NCI-H1092 (cell line): ENCODE data around the gene NGFR.

ENCODE experiments used
- DNase-seq: peaks from one replicate; lab custom pipeline; 2025; lab: John Stamatoyannopoulos, UW

The NGFR gene

GRCh38 chr17:49515196-49515770, 20.2 kb downstream of the NGFR start:
- no peak for DNase-seq

- DNase-seq, result no peak
Observed at GRCh38 chr17:49516180-49516579, 21.1 kb downstream of the NGFR start.

- DNase-seq, result no peak
Observed at GRCh38 chr17:49518346-49519078, 23.4 kb downstream of the NGFR start.

GRCh38 chr17:49519781-49520180, 24.7 kb downstream of the NGFR start:
- DNase-seq, result no peak

- no peak for DNase-seq
Observed at GRCh38 chr17:49520386-49521087, 25.4 kb downstream of the NGFR start.

- no peak for DNase-seq
Observed at GRCh38 chr17:49521088-49521450, 26.0 kb downstream of the NGFR start.

GRCh38 chr17:49521471-49522356, 26.6 kb downstream of the NGFR start:
- no peak for DNase-seq

- DNase-seq, result no peak
Observed at GRCh38 chr17:49522357-49522890, 27.3 kb downstream of the NGFR start.

GRCh38 chr17:49523196-49523595, 28.1 kb downstream of the NGFR start:
- DNase-seq, result no peak

- DNase-seq, result no peak
Observed at GRCh38 chr17:49523706-49524472, 28.8 kb downstream of the NGFR start.

- DNase-seq, result no peak
Observed at GRCh38 chr17:49524473-49525359, 29.6 kb downstream of the NGFR start.

GRCh38 chr17:49525831-49526741, 31.0 kb downstream of the NGFR start:
- DNase-seq, result no peak

- DNase-seq, result no peak
Observed at GRCh38 chr17:49527927-49528651, 33.0 kb downstream of the NGFR start.

GRCh38 chr17:49528966-49529365, 33.9 kb downstream of the NGFR start:
- no peak for DNase-seq

- DNase-seq, result no peak
Observed at GRCh38 chr17:49530118-49530517, 35.0 kb downstream of the NGFR start.

- no peak for DNase-seq
Observed at GRCh38 chr17:49543860-49544259, 48.8 kb downstream of the NGFR start.

GRCh38 chr17:49545007-49545660, 50.0 kb downstream of the NGFR start:
- DNase-seq, result no peak
